ENCODE measurements around the gene CCDC61. TPM values are rescaled to one million over a fixed set of nuclear protein-coding genes. Genes with fewer than 3 reads are reported as not detected.

Gene CCDC61
- total RNA-seq, 4 donors from 2014 or later = 8.4 to 14.6 (median 9.5) TPM

- H3K4me1 ChIP-seq = peaks cover 7% of the 10 kb centered on the region
- H3K27me3 ChIP-seq = peaks cover 15% of the 10 kb centered on the region
- H3K27ac ChIP-seq = no peak overlapping the region
- no peak for DNase-seq (ENCODE audit: low spot score in 2 of 2)
- no peaks in the 10 kb centered on the region for H3K9me3 ChIP-seq
- H3K36me3 ChIP-seq = peaks cover 25% of the 10 kb centered on the region
- no peak overlapping the region for H3K4me3 ChIP-seq
- TF ChIP-seq POLR2A (IDR thresholded peaks at IDR 0.05) (no peak), CTCF (IDR thresholded peaks at IDR 0.05) (peak; percentile 72 to 85)
- WGBS = 66% methylated on average over 28 of the region's 28 CpGs
Measured at GRCh38 chr19:46009530-46010510, 14.6 kb downstream of the CCDC61 start.

- Histone ChIP-seq H3K27me3 (peaks cover 26% of the 10 kb centered on the region), H3K4me3 (peak overlapping the region; percentile 58), H3K36me3 (peaks cover 3% of the 10 kb centered on the region), H3K4me1 (peaks cover 33% of the 10 kb centered on the region), H3K27ac (no peak overlapping the region), H3K9me3 (no peaks in the 10 kb centered on the region)
- TF ChIP-seq POLR2A (IDR thresholded peaks at IDR 0.05) (no peak), EP300 (IDR thresholded peaks at IDR 0.05) (no peak), POLR2AphosphoS5 (IDR thresholded peaks at IDR 0.05) (no peak), CTCF (IDR thresholded peaks at IDR 0.05) (no peak)
- DNase-seq (ENCODE audit: low spot score in 2 of 2) = no peak
- WGBS = 26% methylated on average over 5 of the region's 8 CpGs
Measured at GRCh38 chr19:46014534-46014933, 19.3 kb downstream of the CCDC61 start.

GRCh38 chr19:46014941-46015686 lies 19.8 kb downstream of the CCDC61 start:
- WGBS = 7% methylated on average over 18 of the region's 74 CpGs
- DNase-seq (ENCODE audit: low spot score in 2 of 2) = peak in 1 of 2 donors; percentile 80
- H3K27ac ChIP-seq = no peak overlapping the region
- peaks cover 26% of the 10 kb centered on the region for H3K27me3 ChIP-seq
- H3K36me3 ChIP-seq = peaks cover 3% of the 10 kb centered on the region
- TF ChIP-seq EP300 (IDR thresholded peaks at IDR 0.05) = no peak
- peak in 1 of 2 donors; percentile 10 for TF ChIP-seq POLR2A (IDR thresholded peaks at IDR 0.05)
- H3K9me3 ChIP-seq = no peaks in the 10 kb centered on the region
- H3K4me3 ChIP-seq = peak overlapping the region; percentile 58
- peaks cover 36% of the 10 kb centered on the region for H3K4me1 ChIP-seq

- no peaks in the 10 kb centered on the region for H3K9me3 ChIP-seq
- H3K4me3 ChIP-seq = peak overlapping the region; percentile 58
- 4% methylated on average over 20 of the region's 63 CpGs for WGBS
- TF ChIP-seq POLR2A (IDR thresholded peaks at IDR 0.05) = no peak
- TF ChIP-seq EP300 (IDR thresholded peaks at IDR 0.05) = no peak
- no peak for TF ChIP-seq POLR2AphosphoS5 (IDR thresholded peaks at IDR 0.05)
- no peak for TF ChIP-seq CTCF (IDR thresholded peaks at IDR 0.05)
- peaks cover 26% of the 10 kb centered on the region for H3K27me3 ChIP-seq
- peaks cover 39% of the 10 kb centered on the region for H3K4me1 ChIP-seq
- H3K36me3 ChIP-seq = peaks cover 3% of the 10 kb centered on the region
- no peak for DNase-seq (ENCODE audit: low spot score in 2 of 2)
- H3K27ac ChIP-seq = peak overlapping the region; percentile 7
Measured at GRCh38 chr19:46015687-46016425, 20.6 kb downstream of the CCDC61 start.

- DNase-seq (ENCODE audit: low spot score in 2 of 2) = peak in 1 of 2 donors; percentile 84
- Histone ChIP-seq H3K4me3 (peak overlapping the region; percentile 58), H3K4me1 (peaks cover 46% of the 10 kb centered on the region), H3K27ac (peak overlapping the region; percentile 7), H3K27me3 (peaks cover 28% of the 10 kb centered on the region), H3K9me3 (no peaks in the 10 kb centered on the region), H3K36me3 (peaks cover 3% of the 10 kb centered on the region)
- no peak for TF ChIP-seq POLR2A (IDR thresholded peaks at IDR 0.05)
- TF ChIP-seq CTCF (IDR thresholded peaks at IDR 0.05) = peak; percentile 28 to 94
- WGBS = 1% methylated on average over 33 of the region's 48 CpGs
Measured at GRCh38 chr19:46016426-46017094, 21.3 kb downstream of the CCDC61 start.

Measured in suprapubic skin (tissue), 4 donors.